Fibroblast of lung (primary cell): ENCODE results near the gene ACAA2.

Source experiments
- CTCF ChIP-seq, 2 donors: IDR thresholded peaks in 1 of 2; conservative IDR thresholded peaks in 1 of 2; 1 replicate in 1 of 2; 2 replicates in 1 of 2; pipeline ENCODE4 v1.5.1; 2011 to 2012; ENCODE audit warnings: low read length in 2 of 2, control low read depth in 1 of 2, inconsistent platforms in 1 of 2, low read depth in 1 of 2, mild to moderate bottlenecking in 1 of 2
- EZH2 ChIP-seq: IDR thresholded peaks from 2 replicates; pipeline ENCODE4 v1.5.1; 2012; ENCODE audit warnings: low read length, control low read depth, mild to moderate bottlenecking; ENCODE audit errors: missing control alignments

- TF ChIP-seq CTCF (conservative IDR thresholded peaks at IDR 0.05 in 1 of 2, IDR thresholded peaks at IDR 0.05 in 1 of 2; ENCODE audit: low read depth in 1 of 2, low read length in 2 of 2) (peak; percentile 37 to 38), EZH2 (no peak)
Observed at GRCh38 chr18:49784427-49785185, 28.7 kb downstream of the ACAA2 start.
